Activated CD8-positive, alpha-beta memory T cell treated with anti-CD3 and anti-CD28 coated beads, Interleukin-2, amount 50 U/mL, for 24 hours (primary cell): Measurements from ENCODE around the gene ADAMTS18.

Source experiments
- DNase-seq: peaks from one replicate; pipeline ENCODE4 v3.0.0-alpha.2; 2020; ENCODE audit errors: extremely low read depth

The ADAMTS18 gene

DNA sequence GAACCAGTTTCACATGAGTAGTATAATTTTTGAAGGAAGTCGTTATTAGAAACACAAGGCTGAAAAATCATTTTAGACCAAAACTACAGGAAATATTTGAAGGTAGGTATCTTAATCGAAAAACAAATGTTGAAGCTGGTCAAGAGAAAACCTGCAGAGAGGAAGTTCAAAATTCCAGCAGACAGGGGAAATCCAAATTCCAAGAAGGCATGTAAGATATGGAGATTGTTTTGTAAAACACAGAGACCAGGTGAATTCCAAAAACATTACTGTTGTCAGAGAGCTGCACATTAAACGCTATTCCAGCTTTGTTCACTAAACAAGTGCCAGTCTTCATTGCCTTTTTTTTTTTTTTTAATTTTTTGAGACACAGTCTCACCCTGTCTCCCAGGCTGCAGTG lies 38.4 kb downstream of the ADAMTS18 start:
- DNase-seq, result no peak

DNA sequence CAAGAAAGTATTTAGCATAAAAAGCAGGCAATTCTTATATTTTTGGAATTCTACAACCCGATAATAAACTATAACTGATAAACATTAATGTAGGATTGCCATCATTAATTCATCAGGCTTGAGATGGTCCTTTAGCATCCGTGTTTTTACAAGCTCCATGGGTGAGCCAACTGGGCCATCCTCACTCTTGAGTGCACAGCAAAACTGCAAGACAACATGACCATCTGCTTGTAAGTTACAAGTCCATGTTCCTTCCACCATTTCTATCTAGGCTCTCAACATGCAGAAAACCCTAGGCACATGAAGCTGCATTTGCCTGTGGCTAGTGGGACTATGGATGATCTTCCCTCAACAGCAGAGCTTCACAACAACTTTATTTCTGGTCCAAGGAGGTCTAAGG lies 40.1 kb downstream of the ADAMTS18 start:
- no peak for DNase-seq

DNA sequence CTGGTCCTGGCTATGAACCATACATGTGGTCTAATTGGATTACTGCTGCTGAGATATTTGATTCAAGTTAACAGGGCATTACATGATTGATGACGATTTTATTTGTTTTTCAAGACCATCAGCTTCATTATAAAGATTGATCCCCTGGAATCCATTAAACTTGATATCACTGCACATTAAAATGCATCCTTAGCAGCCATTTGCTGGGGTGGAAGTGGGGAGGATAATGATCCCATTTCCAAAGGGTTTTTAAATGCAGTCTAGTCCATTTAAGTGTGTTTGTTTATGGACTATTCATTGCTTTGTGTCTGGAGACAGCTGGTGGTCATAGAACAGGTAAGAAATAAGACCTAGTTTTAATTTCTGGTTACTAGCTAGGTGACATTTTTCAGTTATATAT lies 40.9 kb downstream of the ADAMTS18 start:
- DNase-seq, result no peak

DNA sequence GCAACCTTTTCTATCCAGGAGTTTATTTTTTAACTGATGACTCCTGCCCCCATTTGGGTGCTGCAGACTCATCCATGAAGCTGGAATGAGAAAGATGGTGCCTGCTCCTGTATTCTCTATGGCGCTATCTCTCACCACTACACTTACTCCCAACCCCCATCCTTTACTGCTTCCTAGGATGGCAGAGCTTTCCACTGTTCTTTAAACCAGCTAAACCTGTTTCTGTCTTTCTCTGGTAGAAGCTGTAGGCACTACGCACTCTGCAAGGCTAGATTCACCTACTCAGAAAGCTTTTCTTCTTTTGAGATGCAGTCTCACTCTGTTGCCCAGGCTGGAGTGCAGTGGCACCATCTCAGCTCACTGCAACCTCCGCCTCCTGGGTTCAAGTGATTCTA lies 47.0 kb downstream of the ADAMTS18 start:
- no peak for DNase-seq

DNA sequence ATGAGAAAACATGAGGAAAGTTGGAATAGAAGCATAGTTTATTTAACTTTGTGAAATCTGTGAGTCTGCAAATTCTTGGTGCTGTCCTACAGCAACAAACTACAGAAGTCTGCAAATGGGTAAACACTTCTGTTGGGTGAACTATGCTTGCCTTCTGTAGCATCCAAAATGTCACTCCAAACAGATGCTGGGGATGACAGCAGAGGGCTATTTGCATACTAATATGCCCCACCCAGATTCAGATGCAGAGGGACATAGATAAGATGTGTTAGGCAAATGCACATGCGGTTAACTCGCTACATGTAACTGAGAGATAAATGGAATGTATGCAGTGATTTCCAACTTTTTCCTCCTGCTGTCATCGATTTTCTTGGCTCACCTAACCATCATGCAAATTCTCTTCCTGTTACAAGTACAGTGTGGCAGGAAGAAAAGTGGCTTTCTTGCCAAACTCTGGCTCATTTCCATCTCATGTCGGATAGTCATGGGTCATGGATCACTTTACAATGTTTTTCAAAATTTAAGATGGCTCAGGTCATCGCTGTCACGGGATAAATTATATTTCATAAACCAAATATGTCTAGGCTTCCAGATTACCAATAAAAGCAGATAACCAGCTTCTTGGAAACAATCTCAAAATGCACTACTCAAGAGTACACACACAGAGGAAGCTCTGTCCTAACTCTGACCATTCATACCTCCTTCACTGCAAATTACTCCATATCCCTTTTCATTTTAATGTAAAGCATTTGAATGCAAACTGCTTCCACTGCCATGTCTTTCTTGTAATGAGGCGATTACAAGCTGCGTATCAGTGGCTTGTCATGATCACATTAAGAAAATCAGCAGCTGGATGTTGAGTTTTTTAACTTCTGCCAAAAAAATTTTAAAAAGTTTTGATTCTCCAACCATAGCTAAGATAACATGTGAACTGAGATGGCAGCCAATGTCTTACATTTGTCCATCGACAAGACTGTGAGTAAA lies 47.7 kb downstream of the ADAMTS18 start:
- DNase-seq, result no peak

DNA sequence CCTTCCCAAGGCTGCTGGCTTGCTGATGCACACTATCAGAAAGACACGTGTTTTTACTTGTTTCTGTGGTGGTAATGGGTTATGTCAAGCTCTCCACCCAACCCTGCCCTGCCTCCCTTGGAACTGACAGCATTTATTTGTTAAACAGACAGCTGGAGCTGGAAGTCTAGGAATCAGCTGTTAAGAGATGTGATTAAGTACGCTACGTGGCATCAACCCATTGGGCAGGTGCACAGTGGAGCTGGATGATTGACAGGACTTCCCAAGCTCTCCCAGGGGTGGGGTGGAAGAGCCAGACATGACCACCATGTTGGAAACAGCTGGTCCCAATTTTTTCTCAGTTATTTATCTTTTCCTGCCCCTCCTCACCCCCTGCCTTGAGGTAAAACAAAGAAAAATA lies 49.4 kb downstream of the ADAMTS18 start:
- no peak for DNase-seq

DNA sequence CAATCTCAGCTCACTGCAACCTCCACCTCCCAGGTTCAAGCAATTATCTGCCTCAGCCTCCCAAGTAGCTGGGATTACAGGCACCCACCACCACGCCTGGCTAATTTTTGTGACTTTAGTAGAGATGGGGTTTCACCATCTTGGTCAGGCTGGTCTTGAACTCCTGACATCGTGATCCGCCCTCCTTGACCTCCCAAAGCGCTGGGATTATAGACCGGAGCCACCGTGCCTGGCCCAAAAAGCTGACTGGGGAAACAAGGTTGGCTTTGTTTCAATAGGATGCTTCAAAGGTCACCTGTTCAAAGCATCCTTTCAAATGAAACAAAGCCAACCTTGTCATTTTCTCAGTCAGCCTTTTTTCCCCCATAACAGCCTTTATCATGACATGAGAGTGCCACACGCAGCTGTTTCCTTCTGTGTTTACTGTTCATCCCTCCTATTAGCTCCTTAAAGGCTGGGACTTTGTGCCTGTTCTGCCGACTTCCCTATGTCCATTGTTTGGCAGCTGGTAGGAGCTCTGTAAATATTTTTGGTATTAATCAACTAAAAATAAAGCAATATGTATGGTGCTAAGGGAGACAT lies 51.1 kb downstream of the ADAMTS18 start:
- DNase-seq, result no peak

DNA sequence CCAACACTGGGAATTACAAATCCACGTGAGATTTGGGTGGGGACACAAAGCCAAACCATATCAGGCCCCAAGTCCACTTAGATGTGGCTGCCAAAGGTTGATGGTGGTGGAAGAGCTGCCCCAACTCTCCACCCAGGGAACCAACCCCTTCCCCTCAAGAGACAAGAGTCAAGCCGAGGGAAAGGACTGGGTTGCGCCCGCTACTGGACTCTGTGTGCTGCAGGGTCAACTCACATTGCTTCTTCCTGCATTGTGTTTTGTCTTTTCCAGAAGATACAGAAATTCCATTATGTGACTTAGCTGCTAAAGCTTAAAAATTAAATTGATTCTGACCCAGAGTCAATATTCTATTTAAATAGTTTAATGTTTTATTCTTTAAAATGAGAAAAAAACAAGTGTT lies 58.5 kb downstream of the ADAMTS18 start:
- no peak for DNase-seq

DNA sequence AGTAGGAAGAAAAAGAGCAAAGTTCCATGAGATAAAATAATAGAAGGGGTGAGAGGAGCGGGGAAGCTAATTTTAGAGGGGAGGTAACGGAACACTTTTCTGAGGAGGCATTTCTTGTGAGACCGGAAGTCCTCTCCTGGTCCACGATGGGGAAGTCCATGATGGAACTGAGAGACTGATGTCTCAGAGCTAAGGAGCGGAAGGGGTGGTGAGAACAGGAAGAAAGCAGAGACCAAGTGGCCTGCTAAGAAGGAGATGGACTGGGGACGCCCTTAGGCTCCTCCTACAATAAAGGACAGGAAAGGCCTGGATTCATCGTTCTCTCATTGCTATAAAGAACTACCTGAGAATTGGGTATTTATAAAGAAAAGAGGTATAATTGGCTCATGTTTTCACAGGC lies 59.4 kb downstream of the ADAMTS18 start:
- no peak for DNase-seq

DNA sequence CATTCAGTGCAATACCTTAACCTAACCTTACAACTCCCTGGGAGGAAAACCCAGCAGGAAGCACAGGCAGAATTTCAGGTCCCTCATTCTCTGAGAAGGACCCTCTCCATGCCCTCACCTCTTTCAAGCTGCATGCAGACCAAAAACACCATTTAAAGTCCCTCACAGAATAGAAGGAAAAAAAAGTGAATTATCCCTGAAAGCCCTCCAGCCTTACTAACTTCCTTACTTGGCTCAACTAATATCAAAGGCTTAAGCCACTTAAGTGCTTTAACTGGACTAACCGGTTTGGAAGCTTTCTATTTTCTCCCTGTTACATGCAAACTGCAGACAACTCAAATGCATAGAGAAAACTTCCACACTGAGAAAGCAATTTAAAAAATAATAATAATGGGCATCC lies 60.5 kb downstream of the ADAMTS18 start:
- DNase-seq, result no peak

DNA sequence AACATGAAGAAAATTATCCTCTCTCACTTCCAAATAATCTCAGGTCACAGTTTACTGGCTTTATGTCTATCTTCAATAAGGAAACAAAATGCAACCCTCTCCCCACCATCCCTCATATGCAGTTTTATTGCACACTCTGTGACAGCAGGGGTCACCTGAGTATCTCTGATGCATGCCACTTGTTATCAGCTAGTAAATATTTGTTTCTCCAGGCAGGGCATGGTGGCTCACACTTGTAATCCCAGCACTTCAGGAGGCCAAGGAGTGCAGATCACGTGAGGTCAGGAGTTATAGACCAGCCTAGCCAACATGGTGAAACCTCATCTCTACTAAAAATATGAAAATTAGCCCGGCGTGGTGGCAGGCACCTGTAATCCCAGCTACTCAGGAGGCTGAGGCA lies 61.1 kb downstream of the ADAMTS18 start:
- no peak for DNase-seq

DNA sequence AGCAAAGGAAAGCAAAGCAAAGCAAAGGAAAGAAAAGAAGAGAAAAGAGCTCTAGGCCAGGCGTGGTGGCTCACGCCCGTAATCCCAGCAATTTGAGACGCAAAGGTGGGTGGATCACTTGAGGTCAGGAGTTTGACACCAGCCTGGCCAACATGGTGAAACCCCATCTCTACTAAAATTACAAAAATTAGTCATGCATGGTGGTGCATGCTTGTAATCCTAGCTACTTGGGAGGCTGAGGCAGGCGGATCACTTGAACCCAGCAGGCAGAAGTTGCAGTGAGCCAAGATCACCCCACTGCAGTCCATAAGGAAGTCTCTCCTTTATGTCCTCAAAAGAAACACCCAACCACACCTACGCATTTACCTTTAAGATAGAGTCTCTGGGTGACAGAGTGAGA lies 70.1 kb downstream of the ADAMTS18 start:
- no peak for DNase-seq

DNA sequence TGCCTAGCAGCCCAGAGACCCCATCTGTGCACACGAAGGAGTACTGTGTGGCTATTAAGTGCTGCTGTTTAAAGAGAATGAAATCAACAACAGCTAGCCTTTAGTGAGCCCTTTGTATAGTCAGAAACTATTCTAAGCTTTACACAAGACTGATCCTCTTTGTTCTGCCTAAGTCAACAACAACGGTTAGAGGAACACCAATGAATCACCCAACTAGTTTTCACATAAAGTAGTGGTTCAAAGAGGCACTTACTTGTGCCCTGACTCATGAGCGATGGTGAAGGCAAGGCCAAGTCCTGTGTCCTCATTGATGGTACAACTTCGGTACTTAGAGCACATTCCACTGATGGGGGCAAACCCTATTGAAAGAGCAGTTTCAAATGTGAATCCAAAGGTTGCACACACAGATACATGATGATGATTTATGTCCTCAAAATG lies 75.8 kb downstream of the ADAMTS18 start:
- DNase-seq, result no peak

DNA sequence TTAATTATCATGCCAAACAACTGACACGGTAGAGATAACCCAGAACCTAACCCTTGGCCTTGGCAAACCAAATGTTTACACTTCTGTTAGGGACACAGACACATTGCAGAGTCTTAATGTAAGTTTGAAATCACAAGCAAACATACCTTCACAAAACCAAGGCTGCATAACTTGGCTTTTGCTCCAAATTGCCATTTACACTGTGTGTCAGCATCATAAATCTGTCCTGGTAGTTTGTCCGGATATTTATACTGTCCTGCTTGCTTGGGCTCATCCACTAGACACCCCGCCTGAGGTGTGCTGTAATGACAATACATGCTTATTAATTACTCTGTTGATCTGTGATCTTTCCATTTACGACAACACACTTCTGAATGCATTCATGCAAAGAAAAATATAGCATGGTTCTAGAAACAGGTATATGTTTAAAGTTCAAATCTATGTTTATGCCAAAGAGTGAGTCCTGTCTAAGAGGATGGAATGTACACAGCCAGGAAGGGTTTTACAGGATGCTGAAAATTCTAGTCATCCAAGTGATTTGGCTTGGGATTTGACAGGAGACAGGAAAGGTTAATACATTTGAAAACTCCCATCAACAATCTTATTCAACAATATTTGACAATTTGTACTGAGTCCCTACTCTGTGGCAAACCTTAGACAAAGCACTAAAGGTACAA lies 81.1 kb downstream of the ADAMTS18 start:
- no peak for DNase-seq

DNA sequence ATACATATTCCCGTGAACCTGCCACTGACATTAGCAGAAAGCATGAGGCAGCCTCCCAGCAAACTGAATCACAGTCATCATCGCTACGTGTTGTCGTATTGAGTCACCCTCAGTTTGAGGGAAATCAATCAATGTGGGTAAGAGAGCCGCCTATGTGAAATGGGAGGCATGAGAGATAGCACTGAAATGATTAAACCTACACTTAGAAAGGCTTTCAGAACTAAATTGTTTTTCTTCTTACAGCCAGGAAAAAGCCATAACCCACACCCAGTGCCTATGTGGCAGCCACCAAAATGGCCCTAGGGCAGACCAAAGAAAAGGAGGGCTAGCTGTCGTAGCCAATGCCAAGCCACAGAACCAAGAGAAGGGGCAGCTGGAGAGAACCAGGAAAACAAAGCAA lies 90.5 kb downstream of the ADAMTS18 start:
- no peak for DNase-seq

DNA sequence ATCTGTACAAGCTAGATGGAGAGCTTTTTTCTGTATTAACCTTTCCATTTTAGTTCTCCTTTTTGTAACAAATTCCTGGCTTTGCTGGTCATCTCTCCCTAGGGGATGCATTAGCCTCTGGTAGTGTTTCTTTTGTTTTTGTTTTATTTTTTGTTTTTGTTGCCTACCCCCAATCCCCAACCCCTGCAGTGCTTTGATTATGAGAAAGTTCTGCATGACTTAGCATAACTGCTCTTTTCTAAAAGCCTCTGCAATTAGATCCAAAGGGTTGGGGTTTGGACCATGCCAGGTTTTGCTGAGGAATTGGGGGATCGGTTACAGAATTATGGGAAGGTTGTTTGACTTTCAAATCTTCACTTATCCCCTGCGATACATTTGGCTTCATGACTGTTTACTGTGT lies 98.2 kb downstream of the ADAMTS18 start:
- no peak for DNase-seq

DNA sequence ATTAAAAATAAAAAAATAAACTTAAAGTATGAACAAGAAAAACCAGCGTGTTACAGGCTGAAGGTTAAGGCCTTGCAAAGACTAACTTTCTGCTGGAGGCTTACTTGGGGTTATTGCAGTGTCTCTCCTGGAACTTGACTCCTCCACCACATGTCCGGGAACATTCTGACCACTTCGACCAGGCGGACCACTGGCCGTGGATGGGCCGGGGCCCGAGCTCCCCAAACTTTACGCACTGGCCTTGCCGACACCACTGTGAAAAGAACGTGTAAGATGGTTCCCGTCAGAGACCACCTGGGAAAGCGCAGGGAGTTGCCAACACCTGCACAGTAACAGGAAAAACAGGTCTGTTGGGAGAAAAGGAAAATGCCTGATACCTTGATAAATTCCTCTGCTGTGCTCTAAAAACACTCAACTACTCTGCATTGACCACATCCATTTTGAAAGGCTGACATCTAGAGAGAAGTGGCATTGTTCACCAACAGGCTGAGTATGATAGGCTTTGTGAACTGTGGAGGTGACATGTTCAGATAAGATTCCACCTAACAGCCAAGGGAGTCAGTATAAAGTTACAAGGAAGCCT lies 99.1 kb downstream of the ADAMTS18 start:
- no peak for DNase-seq

DNA sequence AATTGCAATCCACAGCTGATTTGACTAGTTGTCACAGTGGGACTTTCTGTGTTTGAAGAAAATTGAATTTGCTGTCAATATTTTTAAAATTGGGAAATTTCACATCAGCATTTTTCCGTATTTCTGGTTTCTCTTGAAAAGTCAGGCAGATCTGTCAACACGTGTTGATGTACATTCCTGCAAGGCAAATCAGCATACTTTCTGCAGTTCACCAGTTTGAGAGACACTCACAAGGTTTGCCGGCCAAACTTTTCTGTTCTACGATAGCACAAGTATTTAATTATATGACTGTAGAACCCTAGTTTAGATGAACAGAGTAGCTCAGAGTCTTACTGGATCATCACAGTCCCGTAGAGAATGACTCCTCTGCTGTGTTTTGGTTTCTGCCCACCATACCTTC lies 102.0 kb downstream of the ADAMTS18 start:
- DNase-seq, result no peak

DNA sequence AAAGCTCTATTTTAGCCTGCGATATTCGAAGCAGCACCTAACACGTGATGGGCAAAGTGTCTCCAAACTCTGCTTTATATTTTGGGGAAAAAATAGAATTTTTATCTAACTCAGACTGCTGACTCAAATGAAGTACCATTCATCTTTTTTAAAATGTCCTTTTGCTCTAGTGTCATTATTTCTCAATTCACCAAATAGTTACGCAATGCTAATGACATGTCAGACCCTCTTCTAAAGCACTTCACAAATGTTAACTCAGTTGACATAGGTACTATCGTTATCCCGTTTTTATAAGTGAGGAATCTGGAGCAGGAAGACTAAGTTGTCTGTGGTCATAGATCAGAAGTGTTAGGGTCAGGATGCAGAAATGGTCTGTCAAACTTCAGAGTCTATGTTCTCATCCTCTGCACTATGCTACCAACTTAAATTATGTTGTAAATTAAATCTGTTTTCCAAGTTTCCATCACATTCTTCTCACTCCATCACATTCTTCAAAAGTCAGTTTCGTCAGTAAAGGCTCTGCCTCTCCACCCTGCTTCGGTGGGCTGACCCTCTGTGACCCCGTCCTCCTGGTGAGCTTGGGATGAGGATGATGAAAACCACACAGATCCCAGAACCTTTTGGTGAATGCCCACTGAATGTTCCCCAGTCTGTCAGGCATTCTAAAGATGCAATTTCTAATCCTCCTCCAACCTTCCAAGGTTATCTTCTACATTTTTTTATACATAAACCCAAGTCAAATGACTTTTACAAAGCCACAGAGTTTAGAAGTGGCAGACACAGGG lies 102.8 kb downstream of the ADAMTS18 start:
- DNase-seq, result no peak

DNA sequence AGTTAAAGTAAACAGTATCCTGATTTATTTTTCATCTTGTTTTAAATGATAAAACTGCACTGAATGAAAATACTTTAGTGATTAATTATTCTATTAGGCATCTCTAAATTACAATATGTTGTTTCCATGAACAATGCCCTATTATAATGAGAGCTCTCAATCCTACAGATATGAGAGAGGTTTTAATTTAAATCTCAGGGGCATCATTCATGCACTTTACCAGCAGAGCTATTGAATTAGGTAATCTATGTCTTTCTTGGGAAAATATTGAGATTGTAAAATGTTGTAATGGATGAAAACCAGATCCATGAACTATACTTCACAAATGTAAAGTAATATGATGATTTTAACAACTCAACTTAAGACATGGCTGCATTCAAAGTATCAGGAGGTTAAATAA lies 103.8 kb downstream of the ADAMTS18 start:
- DNase-seq, result no peak

DNA sequence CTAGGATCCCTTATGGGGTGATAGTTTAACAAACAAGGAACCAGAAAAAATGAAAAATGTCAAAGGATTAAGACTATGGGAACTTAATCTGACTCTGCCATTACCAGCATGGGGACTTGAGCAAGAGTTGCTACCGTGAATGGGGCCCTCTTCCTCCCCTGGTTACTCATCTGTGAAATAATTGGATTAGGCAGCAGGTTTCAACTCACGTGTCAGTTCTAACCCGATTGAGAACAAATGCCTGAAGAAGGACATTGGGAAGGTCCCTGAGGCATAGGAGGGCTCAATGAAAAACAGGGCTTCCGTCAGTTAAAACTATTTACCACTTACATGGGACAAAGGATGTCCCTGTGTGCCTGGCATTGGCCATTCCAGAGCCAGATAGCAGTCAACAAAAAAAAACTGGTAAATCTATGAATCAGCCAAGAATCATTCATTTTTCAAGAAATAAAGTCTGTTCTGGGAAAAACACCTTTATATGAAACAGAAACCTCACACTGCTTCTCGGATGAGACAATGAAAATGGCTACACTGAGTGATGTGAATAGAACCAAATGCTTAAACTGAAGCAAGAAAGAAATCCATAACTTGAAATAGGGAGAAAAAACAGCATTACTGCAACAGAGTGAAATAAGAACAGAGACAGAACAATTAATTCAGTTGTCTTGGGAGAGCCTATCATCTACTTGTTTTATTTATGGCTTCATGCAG lies 104.3 kb downstream of the ADAMTS18 start:
- DNase-seq, result no peak
